ENCODE results near the gene BTBD9. TPM values are rescaled to one million over a fixed set of nuclear protein-coding genes. Genes with fewer than 3 reads are reported as not detected.
A peak's percentile ranks its signal among the peaks of the same experiment; 100 is the strongest.
"Not testable (repeated sequence)": the region's sequence is repeated elsewhere in the genome, so short reads cannot be mapped to it uniquely, and the experiment has no call there.

The BTBD9 gene
- total and polyA plus RNA-seq, 2 experiments from 2014 or later, result 8.4 to 10.1 TPM

DNA sequence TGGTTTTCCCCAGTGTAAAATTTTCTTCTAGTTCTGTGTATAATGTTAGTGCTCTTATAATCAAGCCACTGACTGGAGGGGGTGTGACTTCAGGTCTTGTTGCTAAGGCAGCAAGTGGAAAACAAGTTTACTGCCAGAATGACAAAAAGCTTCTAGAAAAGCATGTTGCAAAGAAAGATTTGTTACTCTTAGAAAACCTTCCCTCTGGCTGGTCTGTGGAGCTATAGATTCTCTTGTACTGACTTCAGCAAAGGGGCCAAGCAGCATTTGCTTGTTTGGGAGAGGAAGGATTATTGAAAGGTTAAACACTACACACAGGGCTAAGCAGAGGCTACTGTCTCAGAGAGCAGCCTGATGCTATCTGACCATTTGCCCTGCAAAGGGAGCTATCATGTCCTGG is 288.8 kb downstream of the BTBD9 start:
- no peaks in the 10 kb centered on the region for H3K4me1 ChIP-seq (ENCODE audit: low read depth)
- TF ChIP-seq, protein P1, sequence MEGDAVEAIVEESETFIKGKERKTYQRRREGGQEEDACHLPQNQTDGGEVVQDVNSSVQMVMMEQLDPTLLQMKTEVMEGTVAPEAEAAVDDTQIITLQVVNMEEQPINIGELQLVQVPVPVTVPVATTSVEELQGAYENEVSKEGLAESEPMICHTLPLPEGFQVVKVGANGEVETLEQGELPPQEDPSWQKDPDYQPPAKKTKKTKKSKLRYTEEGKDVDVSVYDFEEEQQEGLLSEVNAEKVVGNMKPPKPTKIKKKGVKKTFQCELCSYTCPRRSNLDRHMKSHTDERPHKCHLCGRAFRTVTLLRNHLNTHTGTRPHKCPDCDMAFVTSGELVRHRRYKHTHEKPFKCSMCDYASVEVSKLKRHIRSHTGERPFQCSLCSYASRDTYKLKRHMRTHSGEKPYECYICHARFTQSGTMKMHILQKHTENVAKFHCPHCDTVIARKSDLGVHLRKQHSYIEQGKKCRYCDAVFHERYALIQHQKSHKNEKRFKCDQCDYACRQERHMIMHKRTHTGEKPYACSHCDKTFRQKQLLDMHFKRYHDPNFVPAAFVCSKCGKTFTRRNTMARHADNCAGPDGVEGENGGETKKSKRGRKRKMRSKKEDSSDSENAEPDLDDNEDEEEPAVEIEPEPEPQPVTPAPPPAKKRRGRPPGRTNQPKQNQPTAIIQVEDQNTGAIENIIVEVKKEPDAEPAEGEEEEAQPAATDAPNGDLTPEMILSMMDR (IDR thresholded peaks at IDR 0.05; ENCODE audit: low read depth, low read length), result no peak
- no peak overlapping the region for H3K4me3 ChIP-seq
- no peaks in the 10 kb centered on the region for H3K36me3 ChIP-seq
- DNase-seq (ENCODE audit: low read depth in 1 of 2, low spot score in 1 of 2), result peak in 1 of 2 donors; percentile 32
- no peak overlapping the region for H3K27ac ChIP-seq
- H3K27me3 ChIP-seq, result no peaks in the 10 kb centered on the region
- no peaks in the 10 kb centered on the region for H3K9me3 ChIP-seq (ENCODE audit: low read depth)

DNA sequence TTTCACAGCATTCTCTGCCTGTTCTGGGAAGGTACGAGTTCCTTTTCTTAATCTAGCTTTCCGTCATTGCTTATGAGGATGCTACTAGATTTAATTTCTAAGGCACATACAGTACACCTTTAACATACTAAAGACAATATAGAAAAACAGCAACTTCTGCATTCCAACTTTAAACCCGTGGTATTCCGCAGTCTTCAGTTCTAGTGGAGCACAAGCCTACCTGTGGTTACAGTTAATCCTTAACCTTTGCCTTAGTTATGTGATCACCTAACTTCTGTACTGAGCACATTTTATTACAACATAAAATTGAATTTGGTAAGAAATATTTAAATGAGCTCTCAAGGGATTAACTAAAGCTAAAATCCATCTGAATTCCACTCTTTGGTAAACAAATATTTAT is 289.5 kb downstream of the BTBD9 start:
- no peak for DNase-seq (ENCODE audit: low read depth in 1 of 2, low spot score in 1 of 2)
- Histone ChIP-seq H3K27me3 (no peaks in the 10 kb centered on the region), H3K4me1 (ENCODE audit: low read depth) (no peaks in the 10 kb centered on the region), H3K9me3 (ENCODE audit: low read depth) (no peaks in the 10 kb centered on the region), H3K36me3 (no peaks in the 10 kb centered on the region), H3K27ac (no peak overlapping the region), H3K4me3 (no peak overlapping the region)
- TF ChIP-seq, protein P1 (IDR thresholded peaks at IDR 0.05; ENCODE audit: low read depth, low read length), result no peak

DNA sequence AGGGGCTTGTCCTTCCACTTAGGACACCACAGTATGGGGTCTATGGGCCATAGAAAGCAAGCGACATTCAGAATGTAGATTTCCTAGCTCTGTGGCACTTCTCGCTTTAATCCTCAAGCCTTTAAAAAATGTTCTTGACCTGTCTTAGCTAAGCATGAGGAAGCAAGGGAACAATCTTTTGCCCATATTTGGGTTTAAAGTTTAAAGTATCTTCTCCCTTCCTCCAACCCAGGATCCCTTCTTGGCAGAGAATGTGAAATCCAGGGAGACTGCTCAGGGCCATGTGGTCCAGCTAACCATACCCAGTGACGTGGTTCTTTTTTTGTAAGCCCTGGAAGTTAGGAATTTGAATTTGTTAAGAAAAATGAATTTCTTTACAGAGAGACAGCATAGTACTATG is 289.9 kb downstream of the BTBD9 start:
- no peaks in the 10 kb centered on the region for H3K27me3 ChIP-seq
- H3K4me3 ChIP-seq, result no peak overlapping the region
- DNase-seq (ENCODE audit: low read depth in 1 of 2, low spot score in 1 of 2), result peak in 1 of 2 donors; percentile 74
- TF ChIP-seq, protein P1 (IDR thresholded peaks at IDR 0.05; ENCODE audit: low read depth, low read length), result no peak
- no peaks in the 10 kb centered on the region for H3K9me3 ChIP-seq (ENCODE audit: low read depth)
- H3K27ac ChIP-seq, result no peak overlapping the region
- H3K36me3 ChIP-seq, result no peaks in the 10 kb centered on the region
- H3K4me1 ChIP-seq (ENCODE audit: low read depth), result no peaks in the 10 kb centered on the region

DNA sequence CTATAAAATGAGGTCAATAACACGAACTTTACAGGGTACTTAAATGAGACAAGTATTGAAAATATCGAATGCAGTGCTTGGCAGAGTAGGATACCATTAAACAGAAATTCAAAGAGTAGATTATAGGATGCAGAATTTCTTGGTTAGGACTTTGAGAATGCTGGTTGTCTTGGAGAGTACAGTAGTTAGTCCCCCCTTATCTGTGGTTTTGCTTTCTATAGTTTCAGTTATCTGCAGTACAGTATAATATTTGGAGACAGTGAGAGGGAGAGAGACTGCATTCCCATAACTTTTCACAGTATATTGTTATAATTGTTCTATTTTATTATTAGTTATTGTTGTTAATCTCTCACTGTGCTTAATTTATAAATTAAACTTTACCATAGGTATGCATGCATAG is 290.5 kb downstream of the BTBD9 start:
- no peaks in the 10 kb centered on the region for H3K27me3 ChIP-seq
- no peaks in the 10 kb centered on the region for H3K36me3 ChIP-seq
- DNase-seq (ENCODE audit: low read depth in 1 of 2, low spot score in 1 of 2), result no peak
- no peaks in the 10 kb centered on the region for H3K4me1 ChIP-seq (ENCODE audit: low read depth)
- no peak overlapping the region for H3K27ac ChIP-seq
- no peaks in the 10 kb centered on the region for H3K9me3 ChIP-seq (ENCODE audit: low read depth)
- TF ChIP-seq, protein P1 (IDR thresholded peaks at IDR 0.05; ENCODE audit: low read depth, low read length), result no peak
- H3K4me3 ChIP-seq, result no peak overlapping the region

DNA sequence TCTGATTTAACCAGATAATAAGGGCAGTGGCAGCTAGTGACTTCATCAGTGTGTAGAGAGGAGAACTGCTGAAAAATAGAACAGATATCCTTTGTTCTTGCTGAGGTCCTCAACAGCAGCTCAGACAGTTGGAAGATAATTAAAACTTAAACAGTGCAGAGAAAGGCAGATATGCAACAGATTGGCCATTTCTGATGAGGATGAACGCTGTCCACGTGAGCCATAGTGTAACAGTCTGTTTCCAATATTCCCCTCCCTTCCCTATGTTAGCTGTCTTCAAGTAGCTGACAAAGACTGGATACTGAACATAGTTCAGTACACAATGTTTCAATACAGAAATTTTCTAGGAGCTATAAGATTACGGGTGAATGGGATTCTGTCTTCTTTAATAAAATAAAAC is 291.4 kb downstream of the BTBD9 start:
- H3K27me3 ChIP-seq, result no peaks in the 10 kb centered on the region
- no peaks in the 10 kb centered on the region for H3K4me1 ChIP-seq (ENCODE audit: low read depth)
- no peak for DNase-seq (ENCODE audit: low read depth in 1 of 2, low spot score in 1 of 2)
- H3K9me3 ChIP-seq (ENCODE audit: low read depth), result no peaks in the 10 kb centered on the region
- no peak overlapping the region for H3K27ac ChIP-seq
- no peak overlapping the region for H3K4me3 ChIP-seq
- H3K36me3 ChIP-seq, result no peaks in the 10 kb centered on the region
- TF ChIP-seq, protein P1 (IDR thresholded peaks at IDR 0.05; ENCODE audit: low read depth, low read length), result no peak

DNA sequence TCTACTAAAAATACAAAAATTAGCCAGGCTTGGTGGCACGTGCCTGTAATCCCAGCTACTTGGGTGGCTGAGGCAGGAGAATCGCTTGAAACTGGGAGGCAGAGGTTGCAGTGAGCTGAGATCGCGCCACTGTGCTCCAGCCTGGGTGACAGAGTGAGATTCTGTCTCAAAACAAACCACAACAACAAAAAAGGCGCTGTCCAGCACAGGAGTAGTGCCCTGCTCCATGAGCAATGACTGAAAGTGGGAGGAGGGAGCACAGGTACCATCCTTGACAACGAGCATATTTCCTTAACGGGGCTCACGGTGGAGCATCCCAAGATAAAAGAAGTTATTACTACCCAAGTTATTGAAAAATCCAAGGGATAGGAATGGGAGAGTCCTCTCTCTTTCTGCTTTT is 291.9 kb downstream of the BTBD9 start:
- H3K27ac ChIP-seq; H3K4me3 ChIP-seq; H3K9me3 ChIP-seq (ENCODE audit: low read depth); H3K27me3 ChIP-seq; H3K36me3 ChIP-seq; H3K4me1 ChIP-seq (ENCODE audit: low read depth): not testable (repeated sequence)
- DNase-seq (ENCODE audit: low read depth in 1 of 2, low spot score in 1 of 2), result peak; percentile 8 to 27
